Activated CD4-positive, alpha-beta memory T cell treated with anti-CD3 and anti-CD28 coated beads for 36 hours (primary cell): ENCODE results near the gene NEDD9. TPM values are rescaled to one million over a fixed set of nuclear protein-coding genes. Genes with fewer than 3 reads are reported as not detected.
A peak's percentile ranks its signal among the peaks of the same experiment; 100 is the strongest.

Experiments
- CTCF ChIA-PET: fragments of 350-600 bp; sonication (Branson Sonifier 250); formaldehyde crosslinking; loops from one replicate; lab custom pipeline; 2021; ENCODE audit warnings: antibody characterized with exemption, inconsistent platforms; lab: Charles Lee
- POLR2A ChIA-PET: fragments of 350-600 bp; sonication (Branson Sonifier 250); formaldehyde crosslinking; loops from one replicate; lab custom pipeline; 2021; ENCODE audit warnings: antibody characterized with exemption; lab: Charles Lee
- DNase-seq: peaks from one replicate; pipeline ENCODE4 v3.0.0-alpha.2; 2020
- H3K27ac Mint-ChIP-seq: one replicate; pipeline ENCODE4 v1.8.0; 2021; ENCODE audit warnings: mixed read lengths
- H3K27me3 Mint-ChIP-seq: one replicate; pipeline ENCODE4 v1.8.0; 2021; ENCODE audit warnings: mixed read lengths
- H3K36me3 Mint-ChIP-seq: one replicate; pipeline ENCODE4 v1.8.0; 2021; ENCODE audit warnings: mixed read lengths
- H3K4me1 Mint-ChIP-seq: one replicate; pipeline ENCODE4 v1.8.0; 2021; ENCODE audit warnings: low read depth, mixed read lengths
- H3K4me3 Mint-ChIP-seq: one replicate; pipeline ENCODE4 v1.8.0; 2021; ENCODE audit warnings: mild to moderate bottlenecking, mixed read lengths
- H3K9me3 Mint-ChIP-seq: one replicate; pipeline ENCODE4 v1.8.0; 2021; ENCODE audit warnings: mixed read lengths
- intact Hi-C: fragments of 100-400 bp; cut with micrococcal nuclease; formaldehyde crosslinking; loops from one replicate; pipeline ENCODE4 v1.15.1; 2023
- total RNA-seq, 2 experiments: library from RNA; stranded (reverse); gene quantifications; one replicate each; pipeline ENCODE4 v1.2.3, GENCODE V29; 2021

NEDD9 gene
- total RNA-seq, 2 experiments from 2014 or later: 26.6 to 31.5 TPM

GRCh38 chr6:11181478-11182136 is 50.9 kb downstream of the NEDD9 start:
- no peak for DNase-seq
- H3K4me3 Mint-ChIP-seq: no peak overlapping the region
- CTCF ChIA-PET: no interaction called here
- peaks cover 18% of the 10 kb centered on the region for H3K9me3 Mint-ChIP-seq
- no peak overlapping the region for H3K27ac Mint-ChIP-seq
- intact Hi-C loops: no loop called here
- POLR2A ChIA-PET: no interaction called here
- H3K27me3 Mint-ChIP-seq: no peaks in the 10 kb centered on the region
- H3K36me3 Mint-ChIP-seq: peaks cover 40% of the 10 kb centered on the region
- H3K4me1 Mint-ChIP-seq: no peaks in the 10 kb centered on the region

- intact Hi-C loops: no loop called here
- CTCF ChIA-PET: interaction anchor here (1.4 to 1.9 kb wide), 2 partner anchors 279 to 317 kb away, joined by 3 to 7 read pairs; no protein-coding TSS in a partner anchor
- no peaks in the 10 kb centered on the region for H3K4me1 Mint-ChIP-seq
- peaks cover 18% of the 10 kb centered on the region for H3K9me3 Mint-ChIP-seq
- DNase-seq: no peak
- no peak overlapping the region for H3K4me3 Mint-ChIP-seq
- POLR2A ChIA-PET: no interaction called here
- peaks cover 28% of the 10 kb centered on the region for H3K36me3 Mint-ChIP-seq
- no peak overlapping the region for H3K27ac Mint-ChIP-seq
- no peaks in the 10 kb centered on the region for H3K27me3 Mint-ChIP-seq
These were observed 52.9 kb downstream of the NEDD9 start for GRCh38 chr6:11179419-11180202.

GRCh38 chr6:11179088-11179418 is 53.4 kb downstream of the NEDD9 start:
- Mint-ChIP-seq H3K27ac (no peak overlapping the region), H3K27me3 (no peaks in the 10 kb centered on the region), H3K4me1 (no peaks in the 10 kb centered on the region), H3K4me3 (no peak overlapping the region), H3K36me3 (peaks cover 22% of the 10 kb centered on the region), H3K9me3 (peaks cover 18% of the 10 kb centered on the region)
- ChIA-PET CTCF (no interaction called here), POLR2A (no interaction called here)
- DNase-seq: no peak
- intact Hi-C loops: no loop called here

GRCh38 chr6:11177271-11177670 is 55.2 kb downstream of the NEDD9 start:
- ChIA-PET CTCF (interaction anchor here (0.9 to 1.7 kb wide), 2 partner anchors 187 to 319 kb away, joined by 3 to 11 read pairs; no protein-coding TSS in a partner anchor), POLR2A (interaction anchor here (0.9 kb wide), 1 partner anchor 9 kb away, joined by 3 read pairs; no protein-coding TSS in a partner anchor)
- Mint-ChIP-seq H3K27ac (no peak overlapping the region), H3K36me3 (peaks cover 7% of the 10 kb centered on the region), H3K9me3 (peaks cover 9% of the 10 kb centered on the region), H3K4me3 (no peak overlapping the region), H3K4me1 (peaks cover 11% of the 10 kb centered on the region), H3K27me3 (no peaks in the 10 kb centered on the region)
- DNase-seq: no peak
- intact Hi-C loops: no loop called here

- no peaks in the 10 kb centered on the region for H3K9me3 Mint-ChIP-seq
- no peak overlapping the region for H3K4me3 Mint-ChIP-seq
- CTCF ChIA-PET: interaction anchor here (1.1 to 2.7 kb wide), 3 partner anchors 18 to 335 kb away, joined by 3 to 15 read pairs (median 3); no protein-coding TSS in a partner anchor
- no peak overlapping the region for H3K27ac Mint-ChIP-seq
- peaks cover 13% of the 10 kb centered on the region for H3K4me1 Mint-ChIP-seq
- intact Hi-C loops: loop anchor here (5.0 kb wide), 4 partner anchors 103 to 238 kb away; no protein-coding TSS in a partner anchor
- no peaks in the 10 kb centered on the region for H3K27me3 Mint-ChIP-seq
- no peaks in the 10 kb centered on the region for H3K36me3 Mint-ChIP-seq
- POLR2A ChIA-PET: no interaction called here
- no peak for DNase-seq
These were observed 58.2 kb downstream of the NEDD9 start for GRCh38 chr6:11174242-11174611.

- no peaks in the 10 kb centered on the region for H3K36me3 Mint-ChIP-seq
- H3K4me1 Mint-ChIP-seq: peaks cover 16% of the 10 kb centered on the region
- ChIA-PET POLR2A (no interaction called here), CTCF (interaction anchor here (0.6 to 4.3 kb wide), 23 partner anchors 13 to 331 kb away, joined by 3 to 61 read pairs (median 3); no protein-coding TSS in a partner anchor)
- intact Hi-C loops: loop anchor here (1.0 to 5.0 kb wide), 7 partner anchors 28 to 324 kb away; partner anchors contain the start of gene NEDD9
- H3K27me3 Mint-ChIP-seq: no peaks in the 10 kb centered on the region
- peak overlapping the region; percentile 16 for H3K4me3 Mint-ChIP-seq
- no peaks in the 10 kb centered on the region for H3K9me3 Mint-ChIP-seq
- H3K27ac Mint-ChIP-seq: no peak overlapping the region
- peak; percentile 81 for DNase-seq
These were observed 59.8 kb downstream of the NEDD9 start for GRCh38 chr6:11172501-11173327.

GRCh38 chr6:11171952-11172351 is 60.5 kb downstream of the NEDD9 start:
- DNase-seq: no peak
- no peaks in the 10 kb centered on the region for H3K27me3 Mint-ChIP-seq
- CTCF ChIA-PET: interaction anchor here (0.6 to 4.3 kb wide), 28 partner anchors 14 to 404 kb away, joined by 3 to 61 read pairs (median 3); no protein-coding TSS in a partner anchor
- POLR2A ChIA-PET: no interaction called here
- no peaks in the 10 kb centered on the region for H3K9me3 Mint-ChIP-seq
- H3K4me1 Mint-ChIP-seq: peaks cover 16% of the 10 kb centered on the region
- intact Hi-C loops: loop anchor here (1.0 to 5.0 kb wide), 7 partner anchors 27 to 324 kb away; partner anchors contain the start of gene NEDD9
- no peaks in the 10 kb centered on the region for H3K36me3 Mint-ChIP-seq
- no peak overlapping the region for H3K27ac Mint-ChIP-seq
- H3K4me3 Mint-ChIP-seq: no peak overlapping the region

- Mint-ChIP-seq H3K4me1 (peaks cover 30% of the 10 kb centered on the region), H3K36me3 (no peaks in the 10 kb centered on the region), H3K27me3 (no peaks in the 10 kb centered on the region), H3K27ac (no peak overlapping the region), H3K4me3 (no peak overlapping the region), H3K9me3 (no peaks in the 10 kb centered on the region)
- POLR2A ChIA-PET: no interaction called here
- DNase-seq: no peak
- CTCF ChIA-PET: interaction anchor here (1.0 to 1.1 kb wide), 2 partner anchors 19 to 407 kb away, joined by 3 read pairs; no protein-coding TSS in a partner anchor
- intact Hi-C loops: no loop called here
These were observed 64.3 kb downstream of the NEDD9 start for GRCh38 chr6:11168091-11168635.

- H3K4me1 Mint-ChIP-seq: peaks cover 20% of the 10 kb centered on the region
- CTCF ChIA-PET: interaction anchor here (1.0 to 1.7 kb wide), 2 partner anchors 329 to 409 kb away, joined by 3 to 8 read pairs; no protein-coding TSS in a partner anchor
- no peaks in the 10 kb centered on the region for H3K27me3 Mint-ChIP-seq
- POLR2A ChIA-PET: no interaction called here
- intact Hi-C loops: no loop called here
- H3K9me3 Mint-ChIP-seq: no peaks in the 10 kb centered on the region
- H3K27ac Mint-ChIP-seq: no peak overlapping the region
- no peak overlapping the region for H3K4me3 Mint-ChIP-seq
- H3K36me3 Mint-ChIP-seq: no peaks in the 10 kb centered on the region
- no peak for DNase-seq
These were observed 65.5 kb downstream of the NEDD9 start for GRCh38 chr6:11166948-11167347.

GRCh38 chr6:11164717-11165646 is 67.5 kb downstream of the NEDD9 start:
- no peak overlapping the region for H3K27ac Mint-ChIP-seq
- intact Hi-C loops: no loop called here
- H3K27me3 Mint-ChIP-seq: no peaks in the 10 kb centered on the region
- no peaks in the 10 kb centered on the region for H3K9me3 Mint-ChIP-seq
- H3K4me1 Mint-ChIP-seq: peaks cover 20% of the 10 kb centered on the region
- no peaks in the 10 kb centered on the region for H3K36me3 Mint-ChIP-seq
- no peak for DNase-seq
- no peak overlapping the region for H3K4me3 Mint-ChIP-seq
- ChIA-PET CTCF (interaction anchor here (0.9 to 1.8 kb wide), 3 partner anchors 21 to 331 kb away, joined by 3 to 4 read pairs (median 3); no protein-coding TSS in a partner anchor), POLR2A (interaction anchor here (0.6 kb wide), 1 partner anchor 105 kb away, joined by 3 read pairs; no protein-coding TSS in a partner anchor)
